Muscle layer of colon (tissue), 2 donors: Measurements from ENCODE around the gene MRPL14.

Source experiments
- H3K27ac ChIP-seq: one replicate; pipeline ENCODE4 v1.7.0; 2013; ENCODE audit warnings: low read depth, mild to moderate bottlenecking, low read length, moderate library complexity
- H3K27me3 ChIP-seq, 2 donors: one replicate each; pipeline ENCODE4 v1.7.0; 2013; ENCODE audit warnings: low read length in 2 of 2, mild to moderate bottlenecking in 2 of 2; ENCODE audit not compliant: insufficient read depth in 2 of 2, control insufficient read depth in 1 of 2
- H3K36me3 ChIP-seq: one replicate; pipeline ENCODE4 v1.7.0; 2013; ENCODE audit warnings: mild to moderate bottlenecking, low read length; ENCODE audit not compliant: insufficient read depth
- H3K4me1 ChIP-seq: one replicate; pipeline ENCODE4 v1.7.0; 2013; ENCODE audit warnings: mild to moderate bottlenecking, low read length; ENCODE audit not compliant: insufficient read depth
- H3K4me3 ChIP-seq, 2 donors: one replicate each; pipeline ENCODE4 v1.7.0; 2013; ENCODE audit warnings: low read length in 2 of 2, low read depth in 1 of 2, mild to moderate bottlenecking in 1 of 2, moderate library complexity in 1 of 2
- H3K9ac ChIP-seq: one replicate; pipeline ENCODE4 v1.7.0; 2013; ENCODE audit warnings: low read length
- H3K9me3 ChIP-seq: one replicate; pipeline ENCODE4 v1.7.0; 2013; ENCODE audit warnings: mild to moderate bottlenecking, low read length
- donor health status: abdominal sarcoma.
- donor health status: Adenocarcinoma of cecum.

Gene MRPL14

GRCh38 chr6:44065443-44066140, 61.7 kb downstream of the MRPL14 start:
- Histone ChIP-seq H3K4me3 (no peak overlapping the region), H3K36me3 (no peaks in the 10 kb centered on the region), H3K4me1 (peaks cover 32% of the 10 kb centered on the region), H3K9ac (no peak overlapping the region), H3K27ac (no peak overlapping the region), H3K9me3 (no peaks in the 10 kb centered on the region), H3K27me3 (no peaks in the 10 kb centered on the region)

- no peaks in the 10 kb centered on the region for H3K36me3 ChIP-seq
- H3K9ac ChIP-seq, result no peak overlapping the region
- no peak overlapping the region for H3K27ac ChIP-seq
- H3K27me3 ChIP-seq, result no peaks in the 10 kb centered on the region
- H3K9me3 ChIP-seq, result no peaks in the 10 kb centered on the region
- H3K4me3 ChIP-seq, result no peak overlapping the region
- peaks cover 34% of the 10 kb centered on the region for H3K4me1 ChIP-seq
Observed at GRCh38 chr6:44064948-44065272, 62.3 kb downstream of the MRPL14 start.

- Histone ChIP-seq H3K4me1 (peaks cover 38% of the 10 kb centered on the region), H3K9ac (no peak overlapping the region), H3K27ac (no peak overlapping the region), H3K36me3 (no peaks in the 10 kb centered on the region), H3K27me3 (no peaks in the 10 kb centered on the region), H3K9me3 (no peaks in the 10 kb centered on the region), H3K4me3 (no peak overlapping the region)
Observed at GRCh38 chr6:44064089-44064947, 62.9 kb downstream of the MRPL14 start.

- Histone ChIP-seq H3K4me3 (no peak overlapping the region), H3K27me3 (no peaks in the 10 kb centered on the region), H3K36me3 (no peaks in the 10 kb centered on the region), H3K9me3 (no peaks in the 10 kb centered on the region), H3K9ac (no peak overlapping the region), H3K27ac (no peak overlapping the region), H3K4me1 (peaks cover 45% of the 10 kb centered on the region)
Observed at GRCh38 chr6:44063561-44064059, 63.6 kb downstream of the MRPL14 start.
